GM20000 (cell line): ENCODE measurements around the gene YPEL1.

Experiments
- DNase-seq: peaks from one replicate; pipeline ENCODE4 v3.0.0; 2012; ENCODE audit warnings: low spot score
- TF ChIP-seq, protein P1 (sequence below): IDR thresholded peaks from 2 replicates; pipeline ENCODE4 v1.5.1; 2012; ENCODE audit warnings: mild to moderate bottlenecking, control low read depth; ENCODE audit errors: extremely low read depth, missing control alignments

Gene YPEL1

DNA sequence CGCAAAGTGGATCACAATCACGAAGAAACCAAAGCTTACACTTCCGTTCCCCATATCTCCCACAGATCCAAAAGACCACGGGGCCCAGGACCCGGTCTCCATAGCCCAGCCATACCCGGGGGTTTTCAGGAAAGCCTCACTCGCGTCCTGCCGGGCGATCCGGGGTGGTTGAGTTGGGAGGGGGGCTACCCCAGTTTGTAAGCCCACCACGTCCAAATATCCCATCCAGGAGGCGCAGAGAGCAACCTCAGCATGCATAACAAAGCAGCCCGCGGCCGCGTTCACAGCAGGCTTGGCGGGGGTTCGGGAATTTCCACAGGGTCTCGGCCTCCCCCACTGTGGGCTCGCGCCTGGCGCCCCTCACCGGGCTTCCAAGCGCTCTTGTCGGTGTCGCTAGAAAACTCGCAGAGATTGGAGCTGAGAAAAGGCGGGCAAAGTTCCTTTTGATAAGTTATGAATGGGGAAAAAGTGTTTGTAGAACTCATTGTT lies 84.0 kb downstream of the YPEL1 start:
- no peak for DNase-seq
- TF ChIP-seq, protein P1, sequence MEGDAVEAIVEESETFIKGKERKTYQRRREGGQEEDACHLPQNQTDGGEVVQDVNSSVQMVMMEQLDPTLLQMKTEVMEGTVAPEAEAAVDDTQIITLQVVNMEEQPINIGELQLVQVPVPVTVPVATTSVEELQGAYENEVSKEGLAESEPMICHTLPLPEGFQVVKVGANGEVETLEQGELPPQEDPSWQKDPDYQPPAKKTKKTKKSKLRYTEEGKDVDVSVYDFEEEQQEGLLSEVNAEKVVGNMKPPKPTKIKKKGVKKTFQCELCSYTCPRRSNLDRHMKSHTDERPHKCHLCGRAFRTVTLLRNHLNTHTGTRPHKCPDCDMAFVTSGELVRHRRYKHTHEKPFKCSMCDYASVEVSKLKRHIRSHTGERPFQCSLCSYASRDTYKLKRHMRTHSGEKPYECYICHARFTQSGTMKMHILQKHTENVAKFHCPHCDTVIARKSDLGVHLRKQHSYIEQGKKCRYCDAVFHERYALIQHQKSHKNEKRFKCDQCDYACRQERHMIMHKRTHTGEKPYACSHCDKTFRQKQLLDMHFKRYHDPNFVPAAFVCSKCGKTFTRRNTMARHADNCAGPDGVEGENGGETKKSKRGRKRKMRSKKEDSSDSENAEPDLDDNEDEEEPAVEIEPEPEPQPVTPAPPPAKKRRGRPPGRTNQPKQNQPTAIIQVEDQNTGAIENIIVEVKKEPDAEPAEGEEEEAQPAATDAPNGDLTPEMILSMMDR = no peak

DNA sequence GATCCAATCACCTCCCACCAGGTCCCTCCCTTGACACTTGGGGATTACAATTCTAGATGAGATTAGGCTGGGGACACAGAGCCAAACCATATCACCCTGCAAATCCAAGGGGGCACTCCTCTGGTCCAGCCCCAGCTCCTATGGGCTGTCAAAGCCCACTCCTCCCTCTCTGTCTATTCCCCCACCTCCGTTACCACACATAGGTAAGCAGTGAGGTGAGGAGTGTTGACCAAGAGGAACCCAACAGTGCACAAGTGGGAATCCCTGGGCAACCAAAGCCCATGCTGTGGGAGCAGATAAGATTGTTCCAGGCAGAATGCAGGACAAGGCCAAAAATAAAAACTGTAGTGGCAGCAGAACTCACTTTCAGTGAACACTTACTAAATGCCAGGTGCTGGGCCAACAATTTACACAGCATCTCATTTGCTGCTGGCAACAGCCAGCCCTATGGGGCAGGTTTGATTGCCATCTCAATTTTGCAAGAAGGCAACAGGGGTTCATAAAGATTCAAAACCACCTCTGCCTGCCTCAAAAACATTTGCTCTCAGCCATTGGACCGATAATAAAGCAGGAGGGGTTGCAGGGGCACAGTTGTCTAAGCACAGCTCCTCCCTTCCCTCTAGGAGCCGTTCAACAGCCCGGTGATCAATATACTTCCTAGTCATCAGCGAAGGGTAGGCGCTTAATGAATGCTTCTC lies 84.6 kb downstream of the YPEL1 start:
- TF ChIP-seq, protein P1 = no peak
- DNase-seq = no peak

DNA sequence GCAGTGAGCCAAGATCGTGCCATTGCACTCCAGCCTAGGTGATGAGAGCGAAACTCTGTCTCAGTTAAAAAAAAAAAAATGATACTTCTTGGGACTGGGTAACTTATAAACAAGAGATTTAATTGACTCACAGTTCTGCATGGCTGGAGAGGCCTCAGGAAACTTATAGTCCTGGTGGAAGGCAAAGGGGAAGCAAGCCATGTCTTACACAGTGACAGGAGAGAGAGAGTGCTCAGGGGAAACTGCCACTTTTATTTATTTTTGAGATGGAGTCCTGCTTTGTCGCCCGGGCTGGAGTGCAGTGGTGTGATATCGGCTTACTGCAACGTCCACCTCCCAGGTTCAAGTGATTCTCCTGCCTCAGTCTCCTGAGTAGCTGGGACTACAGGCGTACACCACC lies 85.3 kb downstream of the YPEL1 start:
- TF ChIP-seq, protein P1 = no peak
- DNase-seq = no peak
